SKM-1 (cell line): ENCODE measurements around the gene OS9.
"Not testable (repeated sequence)": the region's sequence is repeated elsewhere in the genome, so short reads cannot be mapped to it uniquely, and the experiment has no call there.

Experiments used
- DNase-seq: peaks from one replicate; lab custom pipeline; 2025; ENCODE audit not compliant: unreplicated experiment; lab: John Stamatoyannopoulos, UW

Gene OS9

DNA sequence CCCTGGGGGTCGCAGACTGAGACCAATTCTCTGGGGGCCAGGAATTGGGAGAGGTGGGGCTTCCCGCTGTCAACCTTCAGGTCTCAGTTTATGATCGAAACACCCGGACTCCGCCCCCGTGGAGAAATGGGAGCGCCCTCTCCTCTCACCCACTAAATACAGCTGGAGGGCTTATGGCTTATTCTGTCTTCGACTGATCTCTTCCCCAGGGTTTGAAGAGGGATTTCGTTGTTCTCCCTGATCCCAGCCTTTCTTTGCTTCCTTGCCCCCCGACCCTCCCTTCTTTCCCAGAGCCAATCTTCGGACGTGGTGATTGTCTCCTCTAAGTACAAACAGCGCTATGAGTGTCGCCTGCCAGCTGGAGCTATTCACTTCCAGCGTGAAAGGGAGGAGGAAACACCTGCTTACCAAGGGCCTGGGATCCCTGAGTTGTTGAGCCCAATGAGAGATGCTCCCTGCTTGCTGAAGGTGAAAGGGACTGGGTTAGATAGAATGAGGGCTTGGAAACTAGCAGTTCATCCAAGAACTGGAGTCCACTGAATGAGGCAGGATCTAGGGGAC lies 607 bp downstream of the OS9 start:
- no peak for DNase-seq

DNA sequence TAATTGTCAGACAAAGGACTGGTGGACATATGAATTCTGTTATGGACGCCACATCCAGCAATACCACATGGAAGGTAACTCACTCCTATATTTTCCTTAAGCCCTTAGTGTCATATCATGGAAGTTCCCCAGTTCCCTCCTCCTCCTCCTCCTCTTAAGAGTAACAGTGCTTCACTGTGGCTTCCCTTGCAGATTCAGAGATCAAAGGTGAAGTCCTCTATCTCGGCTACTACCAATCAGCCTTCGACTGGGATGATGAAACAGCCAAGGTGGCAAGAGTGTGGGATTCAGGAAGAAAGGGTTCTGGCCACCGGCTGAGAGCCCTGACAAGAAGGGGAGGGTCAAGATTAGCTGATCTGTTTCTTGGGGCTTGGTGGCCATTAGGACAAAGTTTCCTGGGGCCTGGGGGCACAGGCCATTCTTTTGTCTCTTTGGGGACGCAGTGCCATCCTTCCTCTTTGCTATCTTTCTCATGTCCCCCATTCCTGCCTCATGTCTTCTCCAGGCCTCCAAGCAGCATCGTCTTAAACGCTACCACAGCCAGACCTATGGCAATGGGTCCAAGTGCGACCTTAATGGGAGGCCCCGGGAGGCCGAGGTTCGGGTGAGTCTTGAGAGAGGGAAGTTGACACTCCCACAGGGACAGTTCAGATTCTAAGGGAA lies 2.0 kb downstream of the OS9 start:
- DNase-seq, result no peak

- no peak for DNase-seq
Observed at GRCh38 chr12:57697076-57697475, 3.1 kb downstream of the OS9 start.

GRCh38 chr12:57698414-57698813 lies 4.5 kb downstream of the OS9 start:
- DNase-seq, result no peak

GRCh38 chr12:57700317-57700716 lies 6.4 kb downstream of the OS9 start:
- DNase-seq, result no peak

DNA sequence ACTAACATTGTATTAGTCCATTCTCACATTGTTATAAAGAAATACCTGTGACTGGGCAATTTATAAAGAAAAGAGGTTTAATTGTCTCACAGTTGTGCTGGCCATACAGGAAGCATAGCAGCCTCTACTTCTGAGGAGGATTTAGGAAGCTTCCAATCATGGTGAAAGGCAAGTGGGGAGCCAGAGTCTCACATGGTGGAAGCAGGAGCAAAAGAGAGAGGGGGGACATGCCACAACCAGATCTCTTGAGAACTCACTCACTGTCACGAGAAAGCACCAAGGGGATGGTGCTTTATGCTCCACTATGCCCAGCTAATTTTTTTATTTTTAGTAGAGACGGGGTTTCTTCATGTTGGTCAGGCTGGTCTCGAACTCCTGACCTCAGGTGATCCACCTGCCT lies 13.3 kb downstream of the OS9 start:
- DNase-seq, result no peak

DNA sequence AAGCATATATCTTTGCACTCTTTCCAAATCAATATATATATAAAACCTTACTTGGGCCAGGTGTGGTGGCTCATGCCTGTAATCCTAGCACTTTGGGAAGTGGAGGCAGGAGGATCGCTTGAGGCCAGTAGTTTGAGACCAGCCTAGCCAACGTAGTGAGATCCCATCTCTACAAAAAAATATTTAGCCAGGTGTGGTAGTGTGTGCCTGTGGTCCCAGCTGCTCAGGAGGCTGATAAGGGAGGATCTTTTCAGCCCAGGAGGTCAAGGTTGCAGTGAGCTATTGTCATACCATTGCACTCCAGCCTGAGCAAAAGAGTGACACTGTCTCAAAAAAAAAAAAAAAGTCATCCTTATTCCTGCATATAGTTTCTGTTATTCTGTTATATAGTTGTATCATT lies 14.4 kb downstream of the OS9 start:
- no peak for DNase-seq

GRCh38 chr12:57712701-57713100 lies 18.8 kb downstream of the OS9 start:
- DNase-seq, result no peak

- no peak for DNase-seq
Observed at GRCh38 chr12:57713209-57713608, 19.3 kb downstream of the OS9 start.

GRCh38 chr12:57715036-57715748 lies 21.3 kb downstream of the OS9 start:
- not testable (repeated sequence) for DNase-seq

DNA sequence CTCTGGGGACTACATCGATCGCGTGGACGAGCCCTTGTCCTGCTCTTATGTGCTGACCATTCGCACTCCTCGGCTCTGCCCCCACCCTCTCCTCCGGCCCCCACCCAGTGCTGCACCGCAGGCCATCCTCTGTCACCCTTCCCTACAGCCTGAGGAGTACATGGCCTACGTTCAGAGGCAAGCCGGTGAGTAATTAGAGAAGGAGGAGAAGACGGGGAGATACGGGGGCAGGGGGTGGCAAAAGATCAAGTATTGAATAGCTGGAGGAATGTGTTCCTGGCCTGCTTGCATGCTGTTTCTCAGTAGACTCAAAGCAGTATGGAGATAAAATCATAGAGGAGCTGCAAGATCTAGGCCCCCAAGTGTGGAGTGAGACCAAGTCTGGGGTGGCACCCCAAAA lies 21.9 kb downstream of the OS9 start:
- DNase-seq, result no peak

GRCh38 chr12:57716305-57716704 lies 22.4 kb downstream of the OS9 start:
- no peak for DNase-seq

DNA sequence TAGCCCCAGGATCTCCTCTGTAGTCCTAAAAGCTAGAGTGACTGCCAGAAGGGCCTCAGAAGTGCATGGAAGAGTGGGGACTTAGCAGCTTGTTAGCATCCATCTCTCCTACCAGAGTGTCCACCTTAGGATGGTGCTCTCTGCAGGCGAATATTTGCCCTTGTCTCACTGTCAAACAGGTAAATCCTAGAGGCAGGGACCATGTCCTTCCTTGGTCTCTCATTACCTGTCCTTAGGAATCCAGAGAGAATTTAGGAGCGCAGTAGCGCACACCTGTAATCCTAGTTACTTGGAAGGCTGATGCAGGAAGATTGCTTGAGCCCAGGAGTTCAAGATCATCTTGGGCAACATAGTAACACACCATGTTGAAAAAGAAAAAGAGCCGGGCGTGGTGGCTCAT lies 23.2 kb downstream of the OS9 start:
- DNase-seq, result no peak

DNA sequence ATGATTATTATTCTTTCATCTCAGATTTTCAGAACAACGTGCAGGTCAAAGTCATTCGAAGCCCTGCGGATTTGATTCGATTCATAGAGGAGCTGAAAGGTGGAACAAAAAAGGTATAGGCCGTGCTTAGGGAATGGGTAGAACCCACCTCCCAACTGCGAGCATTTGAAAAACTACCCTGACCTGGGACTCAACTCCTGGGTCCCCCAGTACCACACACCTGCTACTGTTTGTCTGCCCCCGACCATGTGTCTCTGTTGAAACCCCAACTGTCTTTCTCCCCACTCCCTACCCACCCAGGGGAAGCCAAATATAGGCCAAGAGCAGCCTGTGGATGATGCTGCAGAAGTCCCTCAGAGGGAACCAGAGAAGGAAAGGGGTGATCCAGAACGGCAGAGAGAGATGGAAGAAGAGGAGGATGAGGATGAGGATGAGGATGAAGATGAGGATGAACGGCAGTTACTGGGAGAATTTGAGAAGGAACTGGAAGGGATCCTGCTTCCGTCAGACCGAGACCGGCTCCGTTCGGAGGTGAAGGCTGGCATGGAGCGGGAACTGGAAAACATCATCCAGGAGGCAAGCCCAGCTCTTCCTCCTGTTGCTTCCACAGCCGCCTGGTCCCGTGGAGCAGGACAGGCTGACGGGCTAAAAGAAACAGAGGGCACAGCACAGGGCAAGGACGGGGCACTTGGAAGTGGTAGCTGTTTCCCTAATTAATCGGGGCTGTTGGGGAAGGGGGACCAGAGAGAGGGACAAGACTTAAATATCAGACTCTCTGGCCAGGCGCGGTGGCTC lies 24.1 kb downstream of the OS9 start:
- no peak for DNase-seq

- DNase-seq, result no peak
Observed at GRCh38 chr12:57718641-57719528, 25.0 kb downstream of the OS9 start.

GRCh38 chr12:57719777-57720605 lies 26.1 kb downstream of the OS9 start:
- no peak for DNase-seq

DNA sequence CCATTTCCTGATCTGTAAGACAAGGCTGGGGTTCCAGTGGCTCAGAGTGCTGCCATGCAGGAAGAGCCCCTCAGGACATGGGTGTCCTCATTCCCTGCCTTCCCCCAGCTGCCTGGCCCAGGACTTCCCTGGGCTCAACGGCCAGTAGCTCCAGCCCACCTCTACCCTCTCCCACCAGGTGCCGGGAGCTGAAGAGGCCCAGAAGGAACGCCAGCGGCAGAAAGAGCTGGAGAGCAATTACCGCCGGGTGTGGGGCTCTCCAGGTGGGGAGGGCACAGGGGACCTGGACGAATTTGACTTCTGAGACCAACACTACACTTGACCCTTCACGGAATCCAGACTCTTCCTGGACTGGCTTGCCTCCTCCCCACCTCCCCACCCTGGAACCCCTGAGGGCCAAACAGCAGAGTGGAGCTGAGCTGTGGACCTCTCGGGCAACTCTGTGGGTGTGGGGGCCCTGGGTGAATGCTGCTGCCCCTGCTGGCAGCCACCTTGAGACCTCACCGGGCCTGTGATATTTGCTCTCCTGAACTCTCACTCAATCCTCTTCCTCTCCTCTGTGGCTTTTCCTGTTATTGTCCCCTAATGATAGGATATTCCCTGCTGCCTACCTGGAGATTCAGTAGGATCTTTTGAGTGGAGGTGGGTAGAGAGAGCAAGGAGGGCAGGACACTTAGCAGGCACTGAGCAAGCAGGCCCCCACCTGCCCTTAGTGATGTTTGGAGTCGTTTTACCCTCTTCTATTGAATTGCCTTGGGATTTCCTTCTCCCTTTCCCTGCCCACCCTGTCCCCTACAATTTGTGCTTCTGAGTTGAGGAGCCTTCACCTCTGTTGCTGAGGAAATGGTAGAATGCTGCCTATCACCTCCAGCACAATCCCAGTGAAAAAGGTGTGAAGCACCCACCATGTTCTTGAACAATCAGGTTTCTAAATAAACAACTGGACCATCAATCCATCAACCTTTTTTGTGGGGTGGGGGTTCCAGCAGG lies 27.0 kb downstream of the OS9 start:
- DNase-seq, result no peak

GRCh38 chr12:57721846-57722608 lies 28.1 kb downstream of the OS9 start:
- not testable (repeated sequence) for DNase-seq
